Keratinocyte (primary cell): ENCODE results near the gene CCDC28B. TPM values are rescaled to one million over a fixed set of nuclear protein-coding genes. Genes with fewer than 3 reads are reported as not detected.

Experiments used
- DNase-seq: peaks from one replicate; pipeline ENCODE4 v3.0.0-alpha.2; 2011; ENCODE audit warnings: low read depth, missing footprints, low spot score
- FAIRE-seq: peaks from 2 replicates; lab custom pipeline; 2011; peaks lifted over from hg19 to GRCh38; lab: Jason Lieb, UNC
- H2AFZ ChIP-seq: 2 replicates; pipeline ENCODE4 v1.6.0; 2012; ENCODE audit warnings: low read length, control low read depth, inconsistent platforms; ENCODE audit not compliant: control insufficient read depth
- H3K27ac ChIP-seq: 2 replicates; pipeline ENCODE4 v1.5.1; 2011; ENCODE audit warnings: low read length; ENCODE audit not compliant: control insufficient read depth, insufficient read depth
- H3K27me3 ChIP-seq: 3 replicates; pipeline ENCODE4 v1.6.0; 2011; ENCODE audit warnings: low read length; ENCODE audit not compliant: control insufficient read depth, insufficient read depth; ENCODE audit errors: extremely low read depth
- H3K36me3 ChIP-seq, 2 experiments: 2 replicates in 1 of 2; 3 replicates in 1 of 2; pipeline ENCODE4 v1.5.1; 2011; ENCODE audit warnings: low read length in 2 of 2, mild to moderate bottlenecking in 1 of 2; ENCODE audit not compliant: control insufficient read depth in 2 of 2, insufficient read depth in 2 of 2; ENCODE audit errors: extremely low read depth in 1 of 2
- H3K4me1 ChIP-seq: 3 replicates; pipeline ENCODE4 v1.5.1; 2011; ENCODE audit warnings: low read length; ENCODE audit not compliant: control insufficient read depth, insufficient read depth; ENCODE audit errors: extremely low read depth
- H3K4me2 ChIP-seq: 3 replicates; pipeline ENCODE4 v1.6.0; 2011; ENCODE audit warnings: low read depth, low read length; ENCODE audit not compliant: control insufficient read depth, insufficient read depth; ENCODE audit errors: extremely low read depth
- H3K4me3 ChIP-seq, 3 experiments: fragments of 200-600 bp in 1 of 3; sonication (generic) in 1 of 3; 2 replicates in 2 of 3; 3 replicates in 1 of 3; pipeline ENCODE4 v1.5.1; 2011 to 2016; ENCODE audit warnings: low read length in 3 of 3, mild to moderate bottlenecking in 3 of 3, control low read depth in 2 of 3, inconsistent platforms in 1 of 3, low read depth in 1 of 3, mixed read lengths in 1 of 3, mixed run types in 1 of 3, moderate library complexity in 1 of 3; ENCODE audit not compliant: control insufficient read depth in 2 of 3, insufficient read depth in 2 of 3; ENCODE audit errors: extremely low read depth in 1 of 3
- H3K79me2 ChIP-seq: 2 replicates; pipeline ENCODE4 v1.6.0; 2012; ENCODE audit warnings: low read length; ENCODE audit not compliant: control insufficient read depth, insufficient read depth
- H3K9ac ChIP-seq: 3 replicates; pipeline ENCODE4 v1.6.0; 2011; ENCODE audit warnings: low read length; ENCODE audit not compliant: control insufficient read depth, insufficient read depth; ENCODE audit errors: extremely low read depth
- H3K9me1 ChIP-seq: 3 replicates; pipeline ENCODE4 v1.6.0; 2011; ENCODE audit warnings: low read length; ENCODE audit not compliant: control insufficient read depth, insufficient read depth; ENCODE audit errors: extremely low read depth
- H3K9me3 ChIP-seq: 2 replicates; pipeline ENCODE4 v1.5.1; 2012; ENCODE audit warnings: low read depth, low read length; ENCODE audit not compliant: control insufficient read depth
- H4K20me1 ChIP-seq: 3 replicates; pipeline ENCODE4 v1.6.0; 2011; ENCODE audit warnings: low read length; ENCODE audit not compliant: control insufficient read depth, insufficient read depth; ENCODE audit errors: extremely low read depth
- CTCF ChIP-seq, 3 experiments: IDR thresholded peaks in 1 of 3; conservative IDR thresholded peaks in 1 of 3; optimal IDR thresholded peaks in 1 of 3; 2 replicates in 2 of 3; 3 replicates in 1 of 3; pipeline versions ENCODE3 to v1.5.1; 2011; ENCODE audit warnings: low read length in 3 of 3, mild to moderate bottlenecking in 3 of 3, moderate library complexity in 2 of 3, control low read depth in 1 of 3, inconsistent platforms in 1 of 3; ENCODE audit not compliant: insufficient read depth in 2 of 3; ENCODE audit errors: extremely low read depth in 1 of 3
- EZH2 ChIP-seq: IDR thresholded peaks from one replicate; pipeline ENCODE4 v1.6.1; 2012; ENCODE audit warnings: inconsistent platforms, mild to moderate bottlenecking, low read length, moderate library complexity
- dilution Hi-C: fragments of 300-500 bp; cut with MboI; formaldehyde crosslinking; loops from one replicate; pipeline ENCODE4 v1.7.0; 2020; ENCODE audit warnings: low sequenced_read_pairs; ENCODE audit not compliant: extremely low pct_ligation_motif_present
- polyA plus RNA-seq, 5 experiments: library from polyadenylated mRNA; depleted of rRNA in 3 of 5; stranded (reverse) in 3 of 5; stranded (forward) in 1 of 5; unstranded in 1 of 5; fragments of >200 nt; gene quantifications; 1 replicate in 1 of 5; 2 replicates in 3 of 5; 3 replicates in 1 of 5; pipeline versions ENCODE4 v1.2.1 to v1.2.3, GENCODE V29; 2011 to 2012; ENCODE audit warnings: missing spikeins in 2 of 5, low read depth in 1 of 5, low replicate concordance in 1 of 5

CCDC28B gene
- polyA plus RNA-seq, 1 donor (not counting 4 experiments of a cell fraction or from before 2014, with no cell fraction given), result 3.6 TPM

- DNase-seq (no peak), FAIRE-seq (no peak)
- Histone ChIP-seq H3K9me1 (no peaks in the 10 kb centered on the region), H2AFZ (no peak overlapping the region), H3K4me1 (peaks cover 14% of the 10 kb centered on the region), H3K9ac (no peak overlapping the region), H3K27ac (no peak overlapping the region), H3K79me2 (no peaks in the 10 kb centered on the region), H4K20me1 (no peaks in the 10 kb centered on the region), H3K4me2 (peak overlapping the region; percentile 90), H3K27me3 (no peaks in the 10 kb centered on the region), H3K9me3 (no peaks in the 10 kb centered on the region), H3K4me3 (no peak overlapping the region), H3K36me3 (peaks cover 15 to 24% of the 10 kb centered on the region in 2 experiments)
- TF ChIP-seq EZH2 (no peak), CTCF (optimal IDR thresholded peaks at IDR 0.05 in 1 of 3, IDR thresholded peaks at IDR 0.05 in 1 of 3, conservative IDR thresholded peaks at IDR 0.05 in 1 of 3; ENCODE audit: extremely low read depth in 1 of 3, insufficient read depth in 2 of 3, low read length in 3 of 3) (no peak)
- dilution Hi-C loops, result no loop called here
Observed at GRCh38 chr1:32199717-32200072, 700 bp upstream of the CCDC28B start.

- Histone ChIP-seq H3K9ac (peak overlapping the region; percentile 79), H3K27ac (no peak overlapping the region), H2AFZ (peak overlapping the region; percentile 28), H4K20me1 (no peaks in the 10 kb centered on the region), H3K9me1 (no peaks in the 10 kb centered on the region), H3K4me3 (peak overlapping the region; percentile 40 to 73 (median 73)), H3K9me3 (no peaks in the 10 kb centered on the region), H3K79me2 (no peaks in the 10 kb centered on the region), H3K27me3 (no peaks in the 10 kb centered on the region), H3K4me1 (peaks cover 24% of the 10 kb centered on the region), H3K4me2 (peak overlapping the region; percentile 90), H3K36me3 (peaks cover 6 to 14% of the 10 kb centered on the region in 2 experiments)
- TF ChIP-seq CTCF (optimal IDR thresholded peaks at IDR 0.05 in 1 of 3, IDR thresholded peaks at IDR 0.05 in 1 of 3, conservative IDR thresholded peaks at IDR 0.05 in 1 of 3; ENCODE audit: extremely low read depth in 1 of 3, insufficient read depth in 2 of 3, low read length in 3 of 3), result no peak
- no peak for TF ChIP-seq EZH2
- no peak for FAIRE-seq
- dilution Hi-C loops, result no loop called here
- no peak for DNase-seq
Observed at GRCh38 chr1:32201011-32201855, 838 bp downstream of the CCDC28B start.
